HEK293 (cell line): Measurements from ENCODE around the gene TCHHL1.

ENCODE experiments used
- CTCF ChIA-PET: fragments of 350-600 bp; formaldehyde crosslinking; extraction: SDS; loops from one replicate; lab custom pipeline; 2021; ENCODE audit warnings: antibody characterized with exemption; lab: Yijun Ruan, JAX
- POLR2A ChIA-PET: fragments of 300-600 bp; formaldehyde crosslinking; extraction: SDS; loops from one replicate; lab custom pipeline; 2020; ENCODE audit warnings: antibody characterized with exemption, inconsistent platforms; lab: Yijun Ruan, JAX
- H3K27ac ChIP-seq: fragments of 200-500 bp; sonication (Bioruptor generic); 2 replicates; pipeline ENCODE4 v1.5.1; 2014; ENCODE audit warnings: low read depth, low read length, control low read depth, inconsistent platforms; ENCODE audit errors: extremely low read depth
- H3K36me3 ChIP-seq, 2 experiments: fragments of 200-500 bp in 1 of 2; sonication (Bioruptor generic) in 1 of 2; 1 replicate in 1 of 2; 2 replicates in 1 of 2; pipeline ENCODE4 v1.5.1; 2014 to 2017; ENCODE audit warnings: inconsistent platforms in 2 of 2, low read length in 2 of 2; ENCODE audit not compliant: control insufficient read depth in 2 of 2, insufficient read depth in 1 of 2
- H3K4me1 ChIP-seq: fragments of 200-500 bp; sonication (Bioruptor generic); 2 replicates; pipeline ENCODE4 v1.5.1; 2014; ENCODE audit warnings: mild to moderate bottlenecking, low read length, inconsistent platforms; ENCODE audit not compliant: control insufficient read depth, insufficient read depth
- H3K4me3 ChIP-seq: 2 replicates; pipeline ENCODE4 v1.5.1; 2011; ENCODE audit warnings: low read depth, mild to moderate bottlenecking, control low read depth, low read length, moderate library complexity
- H3K9me3 ChIP-seq: fragments of 200-500 bp; sonication (Bioruptor generic); 2 replicates; pipeline ENCODE4 v1.5.1; 2014; ENCODE audit warnings: low read depth, low read length, inconsistent platforms; ENCODE audit not compliant: control insufficient read depth, insufficient read depth
- GLI2 ChIP-seq: fragments of 450-650 bp; formaldehyde crosslinking; IDR thresholded peaks from 2 replicates; pipeline ENCODE4; 2017; ENCODE audit warnings: missing biosample characterization, missing genetic modification characterization, low read depth, borderline replicate concordance
- KLF8 ChIP-seq: fragments of 450-650 bp; formaldehyde crosslinking; IDR thresholded peaks from 2 replicates; pipeline ENCODE4 v1.5.1; 2016; ENCODE audit warnings: missing biosample characterization, missing genetic modification characterization
- OVOL3 ChIP-seq: fragments of 450-650 bp; formaldehyde crosslinking; IDR thresholded peaks from 2 replicates; pipeline ENCODE4 v1.5.1; 2016; ENCODE audit warnings: missing biosample characterization, missing genetic modification characterization
- ZFP37 ChIP-seq: fragments of 450-650 bp; formaldehyde crosslinking; IDR thresholded peaks from 2 replicates; pipeline ENCODE4 v1.5.1; 2016; ENCODE audit warnings: missing biosample characterization, missing genetic modification characterization
- ZNF112 ChIP-seq: fragments of 450-650 bp; formaldehyde crosslinking; IDR thresholded peaks from 2 replicates; pipeline ENCODE4 v1.5.0; 2017; ENCODE audit warnings: missing biosample characterization, missing genetic modification characterization
- ZNF132 ChIP-seq: fragments of 450-650 bp; formaldehyde crosslinking; IDR thresholded peaks from 2 replicates; pipeline ENCODE4 v1.5.1; 2017; ENCODE audit warnings: missing biosample characterization, missing genetic modification characterization, borderline replicate concordance
- ZNF48 ChIP-seq: fragments of 450-650 bp; formaldehyde crosslinking; IDR thresholded peaks from 2 replicates; pipeline ENCODE4 v1.5.1; 2016; ENCODE audit warnings: missing biosample characterization, missing genetic modification characterization
- ZNF521 ChIP-seq: fragments of 450-650 bp; formaldehyde crosslinking; IDR thresholded peaks from 2 replicates; pipeline ENCODE4 v1.5.1; 2017; ENCODE audit warnings: missing biosample characterization, mild to moderate bottlenecking, missing genetic modification characterization
- ZNF529 ChIP-seq: fragments of 450-650 bp; formaldehyde crosslinking; IDR thresholded peaks from 2 replicates; pipeline ENCODE4 v1.5.1; 2017; ENCODE audit warnings: missing genetic modification characterization, missing biosample characterization; ENCODE audit not compliant: insufficient replicate concordance
- ZNF544 ChIP-seq: fragments of 450-650 bp; formaldehyde crosslinking; IDR thresholded peaks from 2 replicates; pipeline ENCODE4 v1.5.0; 2017; ENCODE audit warnings: missing biosample characterization, missing genetic modification characterization
- ZNF623 ChIP-seq: fragments of 450-650 bp; formaldehyde crosslinking; IDR thresholded peaks from 2 replicates; pipeline ENCODE4 v1.5.1; 2016; ENCODE audit warnings: missing biosample characterization, missing genetic modification characterization
- ZNF624 ChIP-seq: fragments of 450-650 bp; formaldehyde crosslinking; IDR thresholded peaks from 2 replicates; pipeline ENCODE4 v1.5.1; 2017; ENCODE audit warnings: missing biosample characterization, missing genetic modification characterization
- ZNF747 ChIP-seq: fragments of 450-650 bp; formaldehyde crosslinking; IDR thresholded peaks from 2 replicates; pipeline ENCODE4 v1.5.1; 2016; ENCODE audit warnings: missing biosample characterization, missing genetic modification characterization
- ZNF792 ChIP-seq: fragments of 450-650 bp; formaldehyde crosslinking; IDR thresholded peaks from 2 replicates; pipeline ENCODE4 v1.5.1; 2016; ENCODE audit warnings: missing biosample characterization, missing genetic modification characterization
- ZNF843 ChIP-seq: fragments of 450-650 bp; formaldehyde crosslinking; IDR thresholded peaks from 2 replicates; pipeline ENCODE4 v1.5.1; 2016; ENCODE audit warnings: missing biosample characterization, missing genetic modification characterization
- TF ChIP-seq, protein P1 (sequence below): fragments of 450-650 bp; formaldehyde crosslinking; IDR thresholded peaks from 2 replicates; pipeline ENCODE4 v1.5.1; 2016; ENCODE audit warnings: missing biosample characterization, missing genetic modification characterization
- TF ChIP-seq, protein P2 (sequence below): fragments of 450-650 bp; formaldehyde crosslinking; IDR thresholded peaks from 2 replicates; pipeline ENCODE4 v1.5.1; 2016; ENCODE audit warnings: missing biosample characterization, missing genetic modification characterization, borderline replicate concordance
- TF ChIP-seq, protein P3 (sequence below): sonication (generic); formaldehyde crosslinking; IDR thresholded peaks from 2 replicates; pipeline ENCODE4 v1.8.1; 2022; ENCODE audit warnings: mild to moderate bottlenecking, moderate library complexity, missing genetic modification reagents
- TF ChIP-seq, protein P4 (sequence below): fragments of 450-650 bp; formaldehyde crosslinking; conservative IDR thresholded peaks from 2 replicates; pipeline ENCODE4 v1.5.1; 2016; ENCODE audit warnings: low read depth, missing biosample characterization, missing genetic modification characterization
- TF ChIP-seq, protein P5 (sequence below): fragments of 450-650 bp; formaldehyde crosslinking; IDR thresholded peaks from 2 replicates; pipeline ENCODE4 v1.5.1; 2016; ENCODE audit warnings: missing biosample characterization, missing genetic modification characterization

Gene TCHHL1

DNA sequence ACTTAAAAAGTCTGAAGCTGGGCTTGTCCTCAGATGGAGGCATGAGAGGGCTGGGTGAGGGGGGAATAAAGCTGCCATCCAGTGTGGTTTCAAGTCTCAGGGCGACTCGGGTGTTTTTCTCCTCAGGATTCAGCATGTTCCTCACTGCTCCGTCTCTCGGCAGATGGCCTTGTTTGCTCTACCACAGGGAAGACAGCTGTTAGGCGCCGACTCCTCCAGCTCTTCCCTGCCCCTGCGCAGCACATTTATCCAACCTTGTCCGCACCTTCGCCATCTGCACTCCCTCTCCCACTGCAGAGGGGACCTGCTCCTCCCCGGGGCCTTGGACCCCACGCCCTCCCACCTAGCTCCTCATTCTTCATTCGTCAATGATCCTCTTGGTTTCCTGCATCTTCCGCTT is 35.5 kb downstream of the TCHHL1 start:
- ChIA-PET POLR2A (interaction anchor here (0.6 kb wide), 1 partner anchor 58 kb away, joined by 4 read pairs; no protein-coding TSS in a partner anchor), CTCF (interaction anchor here (0.7 to 13.0 kb wide), 33 partner anchors 9 to 405 kb away, joined by 3 to 223 read pairs (median 6); partner anchors contain the start of gene S100A11)

More for the DNA sequence above, 35.5 kb downstream of the TCHHL1 start:
- no peaks in the 10 kb centered on the region for H3K9me3 ChIP-seq
- peaks cover 1% of the 10 kb centered on the region; the same call in 1 of the 2 replicates for H3K4me1 ChIP-seq
- no peaks in the 10 kb centered on the region for H3K36me3 ChIP-seq
- no peak overlapping the region for H3K4me3 ChIP-seq
- TF ChIP-seq ZNF544 (tag by site-specific recombination) (no peak), ZNF48 (tag by site-specific recombination) (no peak), ZNF529 (tag by site-specific recombination) (no peak), ZNF132 (tag by site-specific recombination) (no peak), ZNF623 (tag by site-specific recombination) (no peak), GLI2 (no peak), KLF8 (tag by site-specific recombination) (no peak), ZNF624 (tag by site-specific recombination) (no peak), OVOL3 (tag by site-specific recombination) (no peak), ZFP37 (tag by site-specific recombination) (no peak), ZNF112 (tag by site-specific recombination) (no peak), ZNF843 (tag by site-specific recombination) (no peak), ZNF747 (tag by site-specific recombination) (no peak), ZNF792 (tag by site-specific recombination) (no peak), ZNF521 (no peak)
- TF ChIP-seq, protein P1, sequence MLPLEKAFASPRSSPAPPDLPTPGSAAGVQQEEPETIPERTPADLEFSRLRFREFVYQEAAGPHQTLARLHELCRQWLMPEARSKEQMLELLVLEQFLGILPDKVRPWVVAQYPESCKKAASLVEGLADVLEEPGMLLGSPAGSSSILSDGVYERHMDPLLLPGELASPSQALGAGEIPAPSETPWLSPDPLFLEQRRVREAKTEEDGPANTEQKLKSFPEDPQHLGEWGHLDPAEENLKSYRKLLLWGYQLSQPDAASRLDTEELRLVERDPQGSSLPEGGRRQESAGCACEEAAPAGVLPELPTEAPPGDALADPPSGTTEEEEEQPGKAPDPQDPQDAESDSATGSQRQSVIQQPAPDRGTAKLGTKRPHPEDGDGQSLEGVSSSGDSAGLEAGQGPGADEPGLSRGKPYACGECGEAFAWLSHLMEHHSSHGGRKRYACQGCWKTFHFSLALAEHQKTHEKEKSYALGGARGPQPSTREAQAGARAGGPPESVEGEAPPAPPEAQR (tag by site-specific recombination) = no peak
- TF ChIP-seq, protein P2, sequence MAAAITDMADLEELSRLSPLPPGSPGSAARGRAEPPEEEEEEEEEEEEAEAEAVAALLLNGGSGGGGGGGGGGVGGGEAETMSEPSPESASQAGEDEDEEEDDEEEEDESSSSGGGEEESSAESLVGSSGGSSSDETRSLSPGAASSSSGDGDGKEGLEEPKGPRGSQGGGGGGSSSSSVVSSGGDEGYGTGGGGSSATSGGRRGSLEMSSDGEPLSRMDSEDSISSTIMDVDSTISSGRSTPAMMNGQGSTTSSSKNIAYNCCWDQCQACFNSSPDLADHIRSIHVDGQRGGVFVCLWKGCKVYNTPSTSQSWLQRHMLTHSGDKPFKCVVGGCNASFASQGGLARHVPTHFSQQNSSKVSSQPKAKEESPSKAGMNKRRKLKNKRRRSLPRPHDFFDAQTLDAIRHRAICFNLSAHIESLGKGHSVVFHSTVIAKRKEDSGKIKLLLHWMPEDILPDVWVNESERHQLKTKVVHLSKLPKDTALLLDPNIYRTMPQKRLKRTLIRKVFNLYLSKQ (tag by site-specific recombination) = no peak
- TF ChIP-seq, protein P3, sequence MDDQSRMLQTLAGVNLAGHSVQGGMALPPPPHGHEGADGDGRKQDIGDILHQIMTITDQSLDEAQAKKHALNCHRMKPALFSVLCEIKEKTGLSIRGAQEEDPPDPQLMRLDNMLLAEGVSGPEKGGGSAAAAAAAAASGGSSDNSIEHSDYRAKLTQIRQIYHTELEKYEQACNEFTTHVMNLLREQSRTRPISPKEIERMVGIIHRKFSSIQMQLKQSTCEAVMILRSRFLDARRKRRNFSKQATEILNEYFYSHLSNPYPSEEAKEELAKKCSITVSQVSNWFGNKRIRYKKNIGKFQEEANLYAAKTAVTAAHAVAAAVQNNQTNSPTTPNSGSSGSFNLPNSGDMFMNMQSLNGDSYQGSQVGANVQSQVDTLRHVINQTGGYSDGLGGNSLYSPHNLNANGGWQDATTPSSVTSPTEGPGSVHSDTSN (CRISPR knock-in tag) = no peak
- TF ChIP-seq, protein P4, sequence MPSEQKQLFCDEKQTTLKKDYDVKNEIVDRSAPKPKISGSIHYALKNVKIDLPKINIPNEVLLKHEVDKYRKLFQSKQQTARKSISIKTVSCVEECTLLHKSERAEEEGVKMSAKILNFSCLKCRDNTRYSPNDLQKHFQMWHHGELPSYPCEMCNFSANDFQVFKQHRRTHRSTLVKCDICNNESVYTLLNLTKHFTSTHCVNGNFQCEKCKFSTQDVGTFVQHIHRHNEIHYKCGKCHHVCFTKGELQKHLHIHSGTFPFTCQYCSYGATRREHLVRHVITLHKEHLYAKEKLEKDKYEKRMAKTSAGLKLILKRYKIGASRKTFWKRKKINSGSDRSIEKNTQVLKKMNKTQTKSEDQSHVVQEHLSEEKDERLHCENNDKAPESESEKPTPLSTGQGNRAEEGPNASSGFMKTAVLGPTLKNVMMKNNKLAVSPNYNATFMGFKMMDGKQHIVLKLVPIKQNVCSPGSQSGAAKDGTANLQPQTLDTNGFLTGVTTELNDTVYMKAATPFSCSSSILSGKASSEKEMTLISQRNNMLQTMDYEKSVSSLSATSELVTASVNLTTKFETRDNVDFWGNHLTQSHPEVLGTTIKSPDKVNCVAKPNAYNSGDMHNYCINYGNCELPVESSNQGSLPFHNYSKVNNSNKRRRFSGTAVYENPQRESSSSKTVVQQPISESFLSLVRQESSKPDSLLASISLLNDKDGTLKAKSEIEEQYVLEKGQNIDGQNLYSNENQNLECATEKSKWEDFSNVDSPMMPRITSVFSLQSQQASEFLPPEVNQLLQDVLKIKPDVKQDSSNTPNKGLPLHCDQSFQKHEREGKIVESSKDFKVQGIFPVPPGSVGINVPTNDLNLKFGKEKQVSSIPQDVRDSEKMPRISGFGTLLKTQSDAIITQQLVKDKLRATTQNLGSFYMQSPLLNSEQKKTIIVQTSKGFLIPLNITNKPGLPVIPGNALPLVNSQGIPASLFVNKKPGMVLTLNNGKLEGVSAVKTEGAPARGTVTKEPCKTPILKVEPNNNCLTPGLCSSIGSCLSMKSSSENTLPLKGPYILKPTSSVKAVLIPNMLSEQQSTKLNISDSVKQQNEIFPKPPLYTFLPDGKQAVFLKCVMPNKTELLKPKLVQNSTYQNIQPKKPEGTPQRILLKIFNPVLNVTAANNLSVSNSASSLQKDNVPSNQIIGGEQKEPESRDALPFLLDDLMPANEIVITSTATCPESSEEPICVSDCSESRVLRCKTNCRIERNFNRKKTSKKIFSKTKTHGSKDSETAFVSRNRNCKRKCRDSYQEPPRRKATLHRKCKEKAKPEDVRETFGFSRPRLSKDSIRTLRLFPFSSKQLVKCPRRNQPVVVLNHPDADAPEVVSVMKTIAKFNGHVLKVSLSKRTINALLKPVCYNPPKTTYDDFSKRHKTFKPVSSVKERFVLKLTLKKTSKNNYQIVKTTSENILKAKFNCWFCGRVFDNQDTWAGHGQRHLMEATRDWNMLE (tag by site-specific recombination) = no peak
- TF ChIP-seq, protein P5, sequence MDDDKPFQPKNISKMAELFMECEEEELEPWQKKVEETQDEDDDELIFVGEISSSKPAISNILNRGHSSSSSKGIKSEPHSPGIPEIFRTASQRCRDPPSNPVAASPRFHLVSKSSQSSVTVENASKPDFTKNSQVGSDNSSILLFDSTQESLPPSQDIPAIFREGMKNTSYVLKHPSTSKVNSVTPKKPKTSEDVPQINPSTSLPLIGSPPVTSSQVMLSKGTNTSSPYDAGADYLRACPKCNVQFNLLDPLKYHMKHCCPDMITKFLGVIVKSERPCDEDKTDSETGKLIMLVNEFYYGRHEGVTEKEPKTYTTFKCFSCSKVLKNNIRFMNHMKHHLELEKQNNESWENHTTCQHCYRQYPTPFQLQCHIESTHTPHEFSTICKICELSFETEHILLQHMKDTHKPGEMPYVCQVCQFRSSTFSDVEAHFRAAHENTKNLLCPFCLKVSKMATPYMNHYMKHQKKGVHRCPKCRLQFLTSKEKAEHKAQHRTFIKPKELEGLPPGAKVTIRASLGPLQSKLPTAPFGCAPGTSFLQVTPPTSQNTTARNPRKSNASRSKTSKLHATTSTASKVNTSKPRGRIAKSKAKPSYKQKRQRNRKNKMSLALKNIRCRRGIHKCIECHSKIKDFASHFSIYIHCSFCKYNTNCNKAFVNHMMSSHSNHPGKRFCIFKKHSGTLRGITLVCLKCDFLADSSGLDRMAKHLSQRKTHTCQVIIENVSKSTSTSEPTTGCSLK (tag by site-specific recombination) = no peak
- no peak overlapping the region for H3K27ac ChIP-seq
